ENCODE data around the gene TMEM119. TPM values are rescaled to one million over a fixed set of nuclear protein-coding genes. Genes with fewer than 3 reads are reported as not detected.

The TMEM119 gene
- total RNA-seq (69.7 and 70.1 TPM in 2 replicates), polyA plus RNA-seq (54.4 and 59.6 TPM in 2 replicates)

- Histone ChIP-seq H3K9me3 (ENCODE audit: low read depth) (no peaks in the 10 kb centered on the region), H3K9me2 (replicated peaks; ENCODE audit: insufficient read depth) (no peaks in the 10 kb centered on the region), H3K36me3 (replicated peaks; ENCODE audit: insufficient read depth, low read depth) (no peaks in the 10 kb centered on the region), H3K27me3 (no peaks in the 10 kb centered on the region), H4K20me1 (ENCODE audit: insufficient read depth, poor library complexity, severe bottlenecking) (no peaks in the 10 kb centered on the region), H3K79me2 (peaks cover 39% of the 10 kb centered on the region), H3K4me3 (peak within 1 kb of the TSS; percentile 25), H3K27ac (peak within 1 kb of the TSS; percentile 90), H2AFZ (no peak within 1 kb of the TSS), H3K4me2 (peak within 1 kb of the TSS; percentile 82), H3K4me1 (ENCODE audit: insufficient read depth) (peaks cover 8% of the 10 kb centered on the region)
- DNase-seq (ENCODE audit: low spot score) = peak; percentile 73
- 37% methylated on average over 19 of the region's 27 CpGs for WGBS (ENCODE audit: low lambda C conversion rate, missing lambda C conversion rate)
- no peak for TF ChIP-seq EZH2phosphoT487 (IDR thresholded peaks at IDR 0.05; ENCODE audit: low read depth, severe bottlenecking, unreplicated experiment)
- no peak for TF ChIP-seq CTCF (IDR thresholded peaks at IDR 0.05; ENCODE audit: poor library complexity)
- TF ChIP-seq EZH2 (IDR thresholded peaks at IDR 0.05; ENCODE audit: borderline replicate concordance) = no peak
These were observed at the start of gene TMEM119 for GRCh38 chr12:108597559-108598471. TSS of gene TMEM119 (minus strand) at chr12:108598084. CDS start at chr12:108592383, 5,701 bp downstream.

GRCh38 chr12:108646600-108647579 is 49.0 kb upstream of the TMEM119 start:
- Histone ChIP-seq H3K27me3 (no peaks in the 10 kb centered on the region), H3K9me2 (replicated peaks; ENCODE audit: insufficient read depth) (no peaks in the 10 kb centered on the region), H3K4me2 (no peak overlapping the region), H3K4me1 (ENCODE audit: insufficient read depth) (no peaks in the 10 kb centered on the region), H2AFZ (no peak overlapping the region), H3K4me3 (no peak overlapping the region), H3K9me3 (ENCODE audit: low read depth) (no peaks in the 10 kb centered on the region), H3K27ac (no peak overlapping the region), H4K20me1 (ENCODE audit: insufficient read depth, poor library complexity, severe bottlenecking) (no peaks in the 10 kb centered on the region), H3K36me3 (replicated peaks; ENCODE audit: insufficient read depth, low read depth) (no peaks in the 10 kb centered on the region), H3K79me2 (no peaks in the 10 kb centered on the region)
- 75% methylated on average over 10 of the region's 10 CpGs for WGBS (ENCODE audit: low lambda C conversion rate, missing lambda C conversion rate)
- no peak for DNase-seq (ENCODE audit: low spot score)
- TF ChIP-seq EZH2 (IDR thresholded peaks at IDR 0.05; ENCODE audit: borderline replicate concordance) (no peak), EZH2phosphoT487 (IDR thresholded peaks at IDR 0.05; ENCODE audit: low read depth, severe bottlenecking, unreplicated experiment) (no peak), CTCF (IDR thresholded peaks at IDR 0.05; ENCODE audit: poor library complexity) (no peak)

- WGBS (ENCODE audit: low lambda C conversion rate, missing lambda C conversion rate) = 92% methylated on average over 15 of the region's 15 CpGs
- H3K4me2 ChIP-seq = no peak overlapping the region
These were observed 48.1 kb upstream of the TMEM119 start for GRCh38 chr12:108645686-108646599.

More at GRCh38 chr12:108645686-108646599, 48.1 kb upstream of the TMEM119 start:
- Histone ChIP-seq H3K27ac (no peak overlapping the region), H3K79me2 (no peaks in the 10 kb centered on the region), H4K20me1 (ENCODE audit: insufficient read depth, poor library complexity, severe bottlenecking) (no peaks in the 10 kb centered on the region), H3K9me3 (ENCODE audit: low read depth) (no peaks in the 10 kb centered on the region), H3K9me2 (replicated peaks; ENCODE audit: insufficient read depth) (no peaks in the 10 kb centered on the region), H3K27me3 (no peaks in the 10 kb centered on the region), H2AFZ (no peak overlapping the region), H3K4me3 (no peak overlapping the region), H3K4me1 (ENCODE audit: insufficient read depth) (no peaks in the 10 kb centered on the region), H3K36me3 (replicated peaks; ENCODE audit: insufficient read depth, low read depth) (no peaks in the 10 kb centered on the region)
- DNase-seq (ENCODE audit: low spot score) = no peak
- TF ChIP-seq CTCF (IDR thresholded peaks at IDR 0.05; ENCODE audit: poor library complexity) (no peak), EZH2 (IDR thresholded peaks at IDR 0.05; ENCODE audit: borderline replicate concordance) (no peak), EZH2phosphoT487 (IDR thresholded peaks at IDR 0.05; ENCODE audit: low read depth, severe bottlenecking, unreplicated experiment) (no peak)
